ENCODE data around the gene DTX2.
"Not testable (repeated sequence)": the region's sequence is repeated elsewhere in the genome, so short reads cannot be mapped to it uniquely, and the experiment has no call there.

GRCh38 chr7:76442664-76443446 is 18.7 kb upstream of the DTX2 start:
- not testable (repeated sequence) for TF ChIP-seq EZH2phosphoT487 (IDR thresholded peaks at IDR 0.05; ENCODE audit: borderline replicate concordance); CTCF (conservative IDR thresholded peaks at IDR 0.05; ENCODE audit: low read length)

All from Loucy (cell line).